Glomerular visceral epithelial cell (primary cell): Measurements from ENCODE around the gene CNKSR3.

ENCODE experiments used
- DNase-seq: peaks from one replicate; pipeline ENCODE4 v3.0.0-alpha.2; 2016; ENCODE audit errors: extremely low spot score

The CNKSR3 gene

DNA sequence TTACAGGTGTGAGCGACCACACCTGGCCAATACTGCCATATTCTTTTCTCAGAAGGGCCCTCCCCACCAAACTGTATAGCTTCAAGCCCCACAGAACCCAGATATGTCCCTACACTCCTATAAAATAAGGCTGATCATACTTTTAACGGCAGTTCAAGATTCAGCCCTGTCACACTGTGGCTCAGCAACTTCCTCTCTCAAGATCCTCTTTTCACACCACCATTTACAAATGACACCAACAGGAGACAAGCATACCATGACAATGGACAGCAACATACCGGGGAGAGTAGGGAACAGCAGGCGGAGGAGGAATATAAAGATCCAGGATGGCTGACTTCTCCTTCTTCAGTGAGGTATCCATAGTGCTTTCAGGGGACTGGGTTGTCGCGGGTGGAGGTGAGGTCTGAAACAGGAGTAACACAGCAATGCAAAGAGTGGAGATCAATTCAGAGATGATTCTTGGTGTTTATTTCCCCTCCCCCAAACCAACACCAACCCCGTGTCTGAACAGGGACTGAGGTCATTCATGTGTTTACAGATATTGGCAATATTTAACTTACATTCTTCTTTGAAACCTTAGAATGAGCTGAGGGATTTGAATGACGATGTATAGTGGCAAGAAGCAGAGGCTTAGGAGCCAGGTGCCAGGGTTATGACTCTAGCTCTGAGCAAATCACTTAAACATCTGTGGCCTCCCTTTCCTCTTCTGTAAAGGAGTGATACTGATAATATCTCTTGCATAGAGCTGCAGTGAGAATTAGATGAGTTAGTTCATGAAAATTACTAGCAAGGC is 96.3 kb downstream of the CNKSR3 start:
- peak; percentile 77 for DNase-seq

- peak; percentile 29 for DNase-seq
Measured at GRCh38 chr6:154412106-154412820, 98.2 kb downstream of the CNKSR3 start.

DNA sequence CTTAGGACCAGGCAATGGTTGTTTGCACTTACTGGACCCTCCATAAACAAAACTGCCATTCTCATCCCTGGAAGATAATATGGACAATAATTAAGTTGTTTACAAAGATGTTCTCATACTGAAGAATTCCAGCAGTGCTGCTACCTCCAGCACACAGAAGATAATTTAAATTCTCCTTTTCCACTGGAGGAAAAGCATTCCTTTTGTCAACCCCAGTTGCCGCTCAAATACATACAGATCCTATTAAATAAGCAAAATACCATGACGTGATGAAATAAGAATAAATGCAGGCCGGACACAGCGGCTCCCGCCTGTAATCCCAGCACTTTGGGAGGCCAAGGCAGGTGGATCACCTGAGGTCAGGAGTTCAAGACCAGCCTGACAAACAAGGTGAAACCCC is 99.4 kb downstream of the CNKSR3 start:
- DNase-seq, result no peak

DNA sequence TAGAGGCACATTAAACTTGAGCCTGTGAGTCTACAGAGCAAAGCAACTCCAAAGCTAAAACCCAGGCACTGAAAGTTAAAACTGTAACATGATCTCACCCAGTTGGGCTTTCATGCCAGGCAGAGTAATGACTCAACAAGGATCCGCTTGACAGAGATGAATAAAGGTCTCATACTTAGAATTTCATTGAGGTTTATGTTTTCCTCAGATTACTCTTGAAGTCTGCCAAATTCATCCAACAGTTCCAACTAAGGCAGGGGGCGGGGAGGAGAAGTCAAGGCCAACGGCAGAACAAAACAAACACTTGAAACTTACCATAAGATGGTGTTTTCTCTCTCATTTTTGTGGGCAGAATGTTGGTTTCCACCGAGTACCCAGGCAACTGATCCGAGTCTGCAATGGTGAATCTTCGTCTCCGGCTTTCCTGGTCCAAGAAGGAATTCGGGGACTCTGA is 99.8 kb downstream of the CNKSR3 start:
- DNase-seq, result peak; percentile 97

GRCh38 chr6:154408891-154409500 is 101.5 kb downstream of the CNKSR3 start:
- peak; percentile 17 for DNase-seq

DNA sequence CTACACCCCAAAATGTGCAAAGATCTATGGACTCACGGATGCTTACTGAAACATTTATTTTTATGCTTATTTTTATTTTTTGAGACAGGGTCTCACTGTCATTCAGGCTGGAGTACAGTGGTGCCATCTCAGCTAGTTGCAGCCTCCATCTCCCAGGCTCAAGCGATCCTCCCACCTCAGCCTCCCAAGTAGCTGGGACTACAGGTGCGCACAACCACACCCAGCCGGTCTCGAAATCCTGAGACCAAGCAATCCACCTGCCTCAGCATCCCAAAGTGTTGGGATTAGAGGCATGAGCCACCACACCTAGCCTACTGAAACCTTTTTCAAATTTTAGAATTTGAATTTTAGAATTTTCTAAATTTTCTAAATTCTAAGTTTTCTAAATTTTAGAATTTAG is 103.0 kb downstream of the CNKSR3 start:
- no peak for DNase-seq

DNA sequence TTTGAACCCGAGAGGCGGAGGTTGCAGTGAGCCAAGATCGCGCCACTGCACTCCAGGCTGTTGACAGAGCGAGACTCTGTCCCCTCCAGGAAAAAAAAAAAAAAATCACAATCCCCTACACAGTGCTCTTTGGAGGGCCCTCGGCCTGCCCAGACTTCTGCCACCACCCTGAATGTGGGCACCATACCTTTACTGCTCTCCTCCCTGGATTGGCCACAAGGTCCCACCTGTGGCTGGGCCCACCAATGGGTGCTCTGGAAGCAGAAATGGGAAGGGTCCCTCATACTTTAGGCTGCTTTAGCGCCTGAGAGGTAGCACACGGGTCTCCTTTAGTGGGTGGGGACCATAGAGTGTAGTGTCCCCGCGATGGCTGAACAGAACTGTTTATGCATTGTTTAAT is 103.6 kb downstream of the CNKSR3 start:
- no peak for DNase-seq

DNA sequence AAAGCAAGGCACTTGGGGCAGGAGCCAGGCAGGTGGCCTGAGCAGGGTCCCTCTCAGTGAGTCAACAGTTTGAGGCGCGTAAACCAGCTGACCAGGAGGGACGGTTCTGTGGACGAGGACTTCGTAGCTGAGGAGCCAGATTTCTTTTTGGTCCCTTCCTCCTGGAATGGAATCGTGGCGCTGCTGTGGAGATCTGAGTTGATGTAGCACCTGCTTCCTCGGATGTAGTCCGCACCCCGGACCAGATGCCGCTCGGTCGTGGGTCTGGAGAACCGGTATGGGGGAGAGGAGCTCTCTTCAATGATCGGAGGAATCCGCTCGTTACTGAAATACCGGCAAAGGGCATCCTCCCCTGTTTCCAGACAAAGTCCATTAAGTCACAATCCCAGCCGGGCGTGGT is 104.2 kb downstream of the CNKSR3 start:
- no peak for DNase-seq

DNA sequence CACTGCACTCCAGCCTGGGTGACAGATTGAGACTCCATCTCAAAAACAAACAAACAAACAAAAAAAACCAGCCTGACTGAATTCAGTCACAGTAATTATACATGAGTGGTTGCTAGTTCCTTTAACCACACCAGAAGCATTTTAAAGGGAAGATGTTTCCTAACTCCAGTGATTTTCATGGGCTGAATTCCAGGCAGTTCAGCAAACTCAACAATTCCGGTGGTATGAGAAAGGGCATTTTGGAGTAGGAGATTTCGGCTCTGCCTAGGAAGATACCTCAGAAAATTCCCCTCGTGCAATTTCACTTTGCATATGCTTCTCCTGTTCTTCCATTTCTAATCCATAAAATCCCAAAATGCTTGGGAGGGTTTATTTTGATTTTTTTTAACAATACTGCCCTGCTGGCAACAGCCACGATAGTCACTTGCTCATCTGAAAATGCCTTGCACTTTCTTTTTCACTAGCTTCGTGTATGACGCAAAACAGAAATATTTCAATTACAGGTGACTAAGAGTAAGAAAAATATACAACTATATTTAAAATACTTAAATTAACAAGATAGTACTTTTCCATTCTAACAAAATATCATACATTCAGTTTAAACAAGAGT is 105.6 kb downstream of the CNKSR3 start:
- peak; percentile 46 for DNase-seq

DNA sequence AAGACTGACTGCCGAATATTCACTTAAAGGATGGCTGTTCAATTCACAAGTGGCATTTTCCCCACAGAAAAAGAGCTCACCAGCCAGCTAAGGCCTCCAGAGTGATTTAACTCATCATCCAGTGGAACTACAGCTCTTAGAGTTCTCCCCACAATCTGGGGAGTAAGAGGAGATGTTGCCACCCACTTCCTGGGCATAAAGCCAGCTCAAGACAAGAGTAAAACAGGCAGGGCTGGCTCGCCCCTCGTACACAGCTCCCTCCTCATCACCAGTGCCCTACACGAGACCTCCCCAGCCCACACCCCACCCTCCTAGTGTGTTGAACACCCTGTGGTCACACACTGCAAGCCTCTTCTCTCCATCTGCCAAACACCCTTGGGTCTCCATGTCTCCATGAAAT is 106.7 kb downstream of the CNKSR3 start:
- peak; percentile 87 for DNase-seq

DNA sequence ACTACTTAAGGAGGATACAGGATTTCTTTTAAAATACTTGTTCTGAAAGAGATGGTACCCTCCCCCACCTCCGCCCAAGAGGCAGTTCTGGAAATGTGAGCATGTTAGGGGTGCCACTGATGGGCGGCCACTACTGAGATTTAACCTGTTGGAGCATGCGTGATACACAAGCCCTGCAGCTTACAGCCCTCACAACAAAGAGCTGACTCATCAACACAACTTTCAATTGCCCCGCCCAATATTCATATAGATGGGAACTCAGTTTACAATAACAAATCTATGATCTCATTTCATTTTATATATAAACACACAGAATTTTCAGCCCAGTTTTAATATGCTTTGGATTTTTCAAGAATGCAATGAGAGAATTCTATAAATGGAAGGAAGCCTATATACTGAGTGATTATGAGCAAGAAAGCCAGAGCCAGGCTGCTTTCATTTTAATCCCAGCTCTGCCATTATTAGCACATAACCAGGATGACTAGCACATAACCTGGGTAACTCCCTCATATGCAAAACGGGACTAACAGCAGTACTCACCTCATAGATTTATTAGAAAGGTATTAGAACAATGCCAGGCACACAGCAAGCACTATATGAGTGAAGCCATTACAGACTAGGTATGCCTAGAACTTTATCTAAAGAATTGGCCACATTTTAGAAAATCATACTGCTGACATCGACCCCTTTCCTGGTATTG is 108.3 kb downstream of the CNKSR3 start:
- DNase-seq, result no peak

- DNase-seq, result no peak
Measured at GRCh38 chr6:154399097-154399496, 111.4 kb downstream of the CNKSR3 start.

DNA sequence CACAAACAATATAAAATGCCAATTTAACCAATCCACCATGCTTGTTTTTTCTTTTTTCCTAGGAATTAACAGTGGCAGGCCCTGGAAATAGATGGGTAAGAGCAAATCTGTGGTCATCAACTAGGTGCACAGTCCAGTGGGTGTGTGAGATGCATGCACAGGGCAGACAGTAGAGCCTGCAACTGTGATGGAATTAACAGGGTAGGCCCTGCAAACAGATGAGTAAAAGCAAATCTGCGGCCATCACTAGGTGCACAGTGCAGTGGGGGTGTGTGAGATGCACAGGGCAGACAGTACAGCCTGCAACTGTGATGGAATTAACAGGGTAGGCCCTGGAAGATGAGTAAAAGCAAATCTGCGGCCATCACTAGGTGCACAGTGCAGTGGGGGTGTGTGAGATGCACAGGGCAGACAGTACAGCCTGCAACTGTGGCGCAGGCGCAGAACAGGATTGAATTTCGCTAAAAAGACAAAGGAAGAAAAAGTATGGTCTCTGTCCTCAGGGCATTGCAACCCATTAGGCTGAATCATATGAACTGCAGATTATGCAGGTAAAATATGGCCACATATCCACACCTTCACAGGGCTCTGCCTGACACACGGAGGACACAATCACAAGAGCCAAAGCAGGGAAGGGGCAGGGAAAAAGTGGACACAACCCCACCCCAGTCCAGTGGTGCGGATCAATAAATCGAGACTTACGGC is 112.8 kb downstream of the CNKSR3 start:
- DNase-seq, result no peak

- no peak for DNase-seq
Measured at GRCh38 chr6:154395878-154396277, 114.6 kb downstream of the CNKSR3 start.

GRCh38 chr6:154395316-154395715 is 115.2 kb downstream of the CNKSR3 start:
- DNase-seq, result no peak

- no peak for DNase-seq
Measured at GRCh38 chr6:154394571-154394970, 115.9 kb downstream of the CNKSR3 start.

GRCh38 chr6:154390034-154390433 is 120.5 kb downstream of the CNKSR3 start:
- no peak for DNase-seq

GRCh38 chr6:154388803-154389202 is 121.7 kb downstream of the CNKSR3 start:
- no peak for DNase-seq

GRCh38 chr6:154386848-154387717 is 123.4 kb downstream of the CNKSR3 start:
- DNase-seq, result peak; percentile 82

DNA sequence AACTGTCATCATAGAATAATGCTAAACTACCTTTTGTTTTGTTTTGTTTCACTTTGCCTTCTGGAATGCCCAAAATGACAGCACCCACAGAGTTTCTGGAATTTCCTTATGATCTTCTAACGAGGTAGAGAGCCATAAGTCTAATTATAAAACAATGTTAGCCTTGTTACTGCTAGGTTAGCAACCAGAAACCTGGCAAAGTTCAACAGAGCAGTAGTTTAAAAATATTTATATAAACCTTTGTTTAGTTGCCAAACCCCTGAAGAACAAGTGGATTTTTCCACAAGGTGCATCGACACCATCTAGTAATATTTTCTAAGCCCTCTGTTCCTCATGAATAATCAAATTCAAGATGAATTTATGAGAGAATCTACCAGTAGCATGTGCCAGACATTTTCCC is 126.3 kb downstream of the CNKSR3 start:
- no peak for DNase-seq
